NCI-H446 (cell line): Measurements from ENCODE around the gene DDHD1.
"Not testable (repeated sequence)": the region's sequence is repeated elsewhere in the genome, so short reads cannot be mapped to it uniquely, and the experiment has no call there.

Experiments
- DNase-seq, 2 experiments: peaks; one replicate each; lab custom pipeline; 2025; lab: John Stamatoyannopoulos, UW

The DDHD1 gene

GRCh38 chr14:53108292-53109104, 44.6 kb downstream of the DDHD1 start:
- DNase-seq: no peak

- no peak for DNase-seq
Measured at GRCh38 chr14:53106768-53107167, 46.4 kb downstream of the DDHD1 start.

GRCh38 chr14:53103636-53104340, 49.3 kb downstream of the DDHD1 start:
- no peak for DNase-seq

GRCh38 chr14:53093206-53093605, 59.9 kb downstream of the DDHD1 start:
- no peak for DNase-seq

- DNase-seq: no peak
Measured at GRCh38 chr14:53090853-53091252, 62.3 kb downstream of the DDHD1 start.

- DNase-seq: not testable (repeated sequence)
Measured at GRCh38 chr14:53084954-53085353, 68.2 kb downstream of the DDHD1 start.

- DNase-seq: no peak
Measured at GRCh38 chr14:53064475-53064874, 88.6 kb downstream of the DDHD1 start.

- no peak for DNase-seq
Measured at GRCh38 chr14:53062856-53063255, 90.3 kb downstream of the DDHD1 start.

- no peak for DNase-seq
Measured at GRCh38 chr14:53060046-53060445, 93.1 kb downstream of the DDHD1 start.

- DNase-seq: peak in 1 of 2 experiments; percentile 70
Measured at GRCh38 chr14:53055003-53055402, 98.1 kb downstream of the DDHD1 start.

- DNase-seq: no peak
Measured at GRCh38 chr14:53054457-53054856, 98.7 kb downstream of the DDHD1 start.

GRCh38 chr14:53048631-53049030, 104.5 kb downstream of the DDHD1 start:
- no peak for DNase-seq

- DNase-seq: no peak
Measured at GRCh38 chr14:53047307-53048069, 105.6 kb downstream of the DDHD1 start.

GRCh38 chr14:53044486-53044885, 108.6 kb downstream of the DDHD1 start:
- no peak for DNase-seq

GRCh38 chr14:53043027-53043581, 110.0 kb downstream of the DDHD1 start:
- DNase-seq: no peak

- no peak for DNase-seq
Measured at GRCh38 chr14:53042480-53042879, 110.6 kb downstream of the DDHD1 start.

GRCh38 chr14:53041067-53041466, 112.1 kb downstream of the DDHD1 start:
- no peak for DNase-seq

GRCh38 chr14:53038629-53039028, 114.5 kb downstream of the DDHD1 start:
- DNase-seq: no peak

- no peak for DNase-seq
Measured at GRCh38 chr14:53037016-53037415, 116.1 kb downstream of the DDHD1 start.

GRCh38 chr14:53035336-53036210, 117.5 kb downstream of the DDHD1 start:
- no peak for DNase-seq

GRCh38 chr14:53034688-53035230, 118.4 kb downstream of the DDHD1 start:
- no peak for DNase-seq
